HepG2 (cell line): Measurements from ENCODE around the gene BCL11B. TPM values are rescaled to one million over a fixed set of nuclear protein-coding genes. Genes with fewer than 3 reads are reported as not detected.

Source experiments
- ATAC-seq: fragments of 200-7000 bp; cut with Tn5 transposase; 3 replicates; pipeline ENCODE4 v1.9.1; 2020; ENCODE audit warnings: mild to moderate bottlenecking, moderate library complexity
- BruUV-seq: library from RNA; stranded (reverse); fragments of 400-500 nt; replicated peaks from 2 replicates; lab custom pipeline; 2021; lab: Mats Ljungman, UMichigan
- CTCF ChIA-PET: fragments of 300-600 bp; formaldehyde crosslinking; extraction: SDS; loops from one replicate; lab custom pipeline; 2021; ENCODE audit warnings: low total read pairs, inconsistent platforms, low intra/inter-chr PET ratio; lab: Yijun Ruan, JAX
- POLR2A ChIA-PET: fragments of 350-600 bp; sonication (Branson Sonifier 250); formaldehyde crosslinking; loops from one replicate; lab custom pipeline; 2020; ENCODE audit warnings: antibody characterized with exemption, inconsistent platforms; lab: Yijun Ruan, JAX
- DNase-seq: peaks from one replicate; pipeline ENCODE4 v3.0.0-alpha.2; 2015; ENCODE audit warnings: low spot score
- FAIRE-seq: peaks from 3 replicates; lab custom pipeline; 2011; peaks lifted over from hg19 to GRCh38; lab: Jason Lieb, UNC
- H2AFZ ChIP-seq: one replicate; pipeline ENCODE4 v1.6.1; 2011; ENCODE audit warnings: low read length, inconsistent platforms
- H3K27ac ChIP-seq: fragments of 300-600 bp; 3 replicates; pipeline ENCODE4 v1.8.0; 2011; ENCODE audit warnings: mixed run types, mild to moderate bottlenecking, mixed read lengths, low read length, inconsistent platforms; ENCODE audit not compliant: insufficient read depth; ENCODE audit errors: extremely low read length
- H3K27me3 ChIP-seq, 2 experiments: fragments of 200-600 bp in 1 of 2; 2 replicates in 1 of 2; 3 replicates in 1 of 2; pipeline versions ENCODE4 v1.6.0 to v1.8.0; 2011; ENCODE audit warnings: low read length in 2 of 2, mild to moderate bottlenecking in 2 of 2, moderate library complexity in 2 of 2, inconsistent platforms in 1 of 2; ENCODE audit not compliant: insufficient read depth in 2 of 2, control insufficient read depth in 1 of 2
- H3K36me3 ChIP-seq, 2 experiments: fragments of 200-600 bp in 1 of 2; replicated peaks in 1 of 2; 2 replicates in 1 of 2; 3 replicates in 1 of 2; pipeline versions ENCODE4 v1.5.1 to v1.8.0; 2011; ENCODE audit warnings: low read length in 2 of 2, inconsistent platforms in 1 of 2; ENCODE audit not compliant: insufficient read depth in 2 of 2, control insufficient read depth in 1 of 2
- H3K4me1 ChIP-seq: 2 replicates; pipeline ENCODE4 v1.5.1; 2012; ENCODE audit warnings: low read length, inconsistent platforms; ENCODE audit not compliant: insufficient read depth
- H3K4me2 ChIP-seq: 2 replicates; pipeline ENCODE4 v1.6.0; 2011; ENCODE audit warnings: low read depth, low read length, inconsistent platforms
- H3K4me3 ChIP-seq, 3 experiments: fragments of 200-600 bp in 1 of 3; sonication (generic), shearing (Covaris generic) in 1 of 3; replicated peaks in 1 of 3; 2 replicates each; pipeline ENCODE4 v1.5.1; 2011 to 2016; ENCODE audit warnings: low read length in 3 of 3, inconsistent platforms in 2 of 3, low read depth in 2 of 3, mild to moderate bottlenecking in 2 of 3, control low read depth in 1 of 3, mixed read lengths in 1 of 3; ENCODE audit not compliant: insufficient read depth in 1 of 3
- H3K79me2 ChIP-seq: one replicate; pipeline ENCODE4 v1.6.1; 2011; ENCODE audit warnings: low read length, inconsistent platforms; ENCODE audit not compliant: insufficient read depth
- H3K9ac ChIP-seq: 2 replicates; pipeline ENCODE4 v1.6.0; 2011; ENCODE audit warnings: mild to moderate bottlenecking, low read depth, low read length, inconsistent platforms; ENCODE audit not compliant: insufficient read depth
- H3K9me3 ChIP-seq: 2 replicates; pipeline ENCODE4 v1.5.1; 2012; ENCODE audit warnings: mild to moderate bottlenecking, low read length
- H4K20me1 ChIP-seq: 2 replicates; pipeline ENCODE4 v1.6.0; 2011; ENCODE audit warnings: inconsistent platforms, mild to moderate bottlenecking, low read length, moderate library complexity; ENCODE audit not compliant: insufficient read depth
- AKNA ChIP-seq: sonication (generic); formaldehyde crosslinking; IDR thresholded peaks from 2 replicates; pipeline ENCODE4 v1.4.0; 2020; ENCODE audit warnings: missing genetic modification reagents, borderline replicate concordance
- HNRNPK ChIP-seq: fragments of 200-400 bp; formaldehyde crosslinking; IDR thresholded peaks from 2 replicates; pipeline ENCODE4 v1.6.1; 2018; ENCODE audit warnings: low read length, low read depth, moderate library complexity, mild to moderate bottlenecking; ENCODE audit not compliant: poor library complexity, severe bottlenecking
- KLF12 ChIP-seq: sonication (generic); formaldehyde crosslinking; IDR thresholded peaks from 2 replicates; pipeline ENCODE4 v1.4.0; 2020; ENCODE audit warnings: missing genetic modification reagents, borderline replicate concordance
- MAFK ChIP-seq, 2 experiments: IDR thresholded peaks in 1 of 2; conservative IDR thresholded peaks in 1 of 2; 2 replicates each; pipeline ENCODE4 v1.6.1; 2011; ENCODE audit warnings: improper control_type of control experiment in 2 of 2, low read length in 2 of 2
- NR2F2 ChIP-seq: IDR thresholded peaks from 2 replicates; pipeline ENCODE4 v1.6.1; 2012; ENCODE audit warnings: low read depth, inconsistent platforms, borderline replicate concordance
- PLRG1 ChIP-seq: fragments of 450-650 bp; conservative IDR thresholded peaks from 2 replicates; pipeline ENCODE4 v1.6.1; 2016
- SATB2 ChIP-seq: sonication (generic); formaldehyde crosslinking; IDR thresholded peaks from 2 replicates; pipeline ENCODE4 v1.5.0; 2020; ENCODE audit warnings: missing genetic modification reagents
- STAG1 ChIP-seq: sonication (generic); formaldehyde crosslinking; IDR thresholded peaks from 2 replicates; pipeline ENCODE4 v1.4.0; 2020; ENCODE audit warnings: missing genetic modification reagents
- TIGD3 ChIP-seq: sonication (generic); formaldehyde crosslinking; IDR thresholded peaks from 2 replicates; pipeline ENCODE4 v1.5.1; 2020; ENCODE audit warnings: mild to moderate bottlenecking, missing genetic modification reagents, borderline replicate concordance
- ZBTB37 ChIP-seq: sonication (generic); formaldehyde crosslinking; IDR thresholded peaks from 2 replicates; pipeline ENCODE4 v1.4.0; 2020; ENCODE audit warnings: mild to moderate bottlenecking, missing genetic modification reagents
- ZFAT ChIP-seq: sonication (generic); formaldehyde crosslinking; conservative IDR thresholded peaks from 2 replicates; pipeline ENCODE4 v1.8.1; 2023; ENCODE audit warnings: missing genetic modification reagents, inconsistent platforms
- ZNF234 ChIP-seq: sonication (generic); formaldehyde crosslinking; conservative IDR thresholded peaks from 2 replicates; pipeline ENCODE4 v1.5.1; 2020; ENCODE audit warnings: mild to moderate bottlenecking, missing genetic modification reagents
- ZNF292 ChIP-seq: sonication (generic); formaldehyde crosslinking; IDR thresholded peaks from 2 replicates; pipeline ENCODE4 v1.8.1; 2022; ENCODE audit warnings: mild to moderate bottlenecking, low read depth, missing genetic modification reagents, borderline replicate concordance
- ZNF329 ChIP-seq: sonication (generic); formaldehyde crosslinking; IDR thresholded peaks from 2 replicates; pipeline ENCODE4 v1.9.0; 2021; ENCODE audit warnings: low read depth, mild to moderate bottlenecking, missing genetic modification reagents
- ZNF362 ChIP-seq: sonication (generic); formaldehyde crosslinking; IDR thresholded peaks from 2 replicates; pipeline ENCODE4 v1.4.0; 2020; ENCODE audit warnings: missing genetic modification reagents, mild to moderate bottlenecking, borderline replicate concordance
- ZNF652 ChIP-seq: IDR thresholded peaks from 2 replicates; pipeline ENCODE4 v1.6.1; 2016; ENCODE audit warnings: low read depth, borderline replicate concordance
- ZNF773 ChIP-seq: sonication (generic); formaldehyde crosslinking; IDR thresholded peaks from 2 replicates; pipeline ENCODE4 v1.4.0; 2020; ENCODE audit warnings: missing genetic modification reagents, borderline replicate concordance
- WGBS: methylation state at CpG from one replicate; pipeline ENCODE4 v1.1.6; 2017; ENCODE audit warnings: low lambda C conversion rate; 5-methylcytosine and 5-hydroxymethylcytosine counted together
- in situ Hi-C: cut with HindIII; loops from 2 replicates; pipeline ENCODE4 v1.10.0; 2017; ENCODE audit warnings: low pct_unique_long_range_greater_than_20kb; ENCODE audit not compliant: extremely low pct_ligation_motif_present
- intact Hi-C: fragments of 100-400 bp; cut with micrococcal nuclease; formaldehyde crosslinking; loops from one replicate; pipeline ENCODE4 v1.10.0; 2022; ENCODE audit not compliant: unreplicated experiment
- polyA plus RNA-seq, 8 experiments: library from polyadenylated mRNA; depleted of rRNA in 3 of 8; stranded (reverse) in 7 of 8; unstranded in 1 of 8; fragments of >200 nt; fragmentation: Illumina TruSeq in 4 of 8; extraction: Trizol in 4 of 8; gene quantifications; 2 replicates each; pipeline versions ENCODE4 v1.2.1 to v1.2.3, GENCODE V29; 2011 to 2016; ENCODE audit warnings: low read depth in 4 of 8, missing spikeins in 1 of 8, mixed read lengths in 1 of 8; ENCODE audit not compliant: insufficient read depth in 1 of 8
- total RNA-seq, 5 experiments: library from RNA; depleted of rRNA; stranded (reverse); fragments of >200 nt; fragmentation: Illumina TruSeq; extraction: Trizol; gene quantifications; 2 replicates each; pipeline ENCODE4 v1.2.3, GENCODE V29; 2016; ENCODE audit warnings: low read depth in 1 of 5

BCL11B gene
- total and polyA plus RNA-seq, 2 of the 13 experiments (the other 11 are each of a cell fraction or from before 2014, with no cell fraction given), result not detected

- intact Hi-C loops (no loop called here), in situ Hi-C loops (no loop called here)
- CTCF ChIA-PET, result no interaction called here
- Histone ChIP-seq H3K4me1 (no peaks in the 10 kb centered on the region), H2AFZ (no peak overlapping the region), H3K27ac (no peak overlapping the region), H3K9ac (no peak overlapping the region), H3K4me3 (no peak overlapping the region), H3K27me3 (peaks cover 2 to 22% of the 10 kb centered on the region in 2 experiments; a peak in 2 of 5 replicates), H3K79me2 (no peaks in the 10 kb centered on the region), H3K4me2 (no peak overlapping the region), H3K9me3 (no peaks in the 10 kb centered on the region), H4K20me1 (no peaks in the 10 kb centered on the region), H3K36me3 (no peaks in the 10 kb centered on the region)
- 0% methylated on average over 2 of the region's 2 CpGs for WGBS
- POLR2A ChIA-PET, result no interaction called here
- FAIRE-seq (no peak), ATAC-seq (no peak), DNase-seq (no peak)
- BruUV-seq, result no TSS peak
- no peak for TF ChIP-seq TIGD3 (CRISPR knock-in tag)
- TF ChIP-seq ZNF292, result no peak
- TF ChIP-seq AKNA (CRISPR knock-in tag), result no peak
- no peak for TF ChIP-seq HNRNPK
- no peak for TF ChIP-seq ZNF773 (CRISPR knock-in tag)
- no peak for TF ChIP-seq ZBTB37 (CRISPR knock-in tag)
- TF ChIP-seq ZNF329 (CRISPR knock-in tag), result no peak
- TF ChIP-seq ZFAT, result no peak
- no peak for TF ChIP-seq STAG1 (CRISPR knock-in tag)
- TF ChIP-seq KLF12 (CRISPR knock-in tag), result no peak
- TF ChIP-seq SATB2, result no peak
- no peak for TF ChIP-seq ZNF234 (CRISPR knock-in tag)
- TF ChIP-seq NR2F2, result no peak
- TF ChIP-seq PLRG1, result no peak
- TF ChIP-seq ZNF362 (CRISPR knock-in tag), result no peak
- no peak for TF ChIP-seq ZNF652 (CRISPR knock-in tag)
- TF ChIP-seq MAFK (conservative IDR thresholded peaks at IDR 0.05 in 1 of 2, IDR thresholded peaks at IDR 0.05 in 1 of 2; ENCODE audit: low read length in 2 of 2), result no peak
These were observed 121.8 kb downstream of the BCL11B start for GRCh38 chr14:99150236-99150635.
